T-helper 2 cell (primary cell): ENCODE results near the gene ACTR3.
"Not testable (repeated sequence)": the region's sequence is repeated elsewhere in the genome, so short reads cannot be mapped to it uniquely, and the experiment has no call there.

Experiments used
- DNase-seq, 5 experiments: peaks; one replicate each; pipeline versions ENCODE4 v3.0.0 to v3.0.0-alpha.2; 2012 to 2022

Gene ACTR3

GRCh38 chr2:113906647-113907046, 16.8 kb downstream of the ACTR3 start:
- no peak for DNase-seq

GRCh38 chr2:113907297-113907696, 17.4 kb downstream of the ACTR3 start:
- DNase-seq, result no peak

- DNase-seq, result peak in 2 of 5 experiments; percentile 24 to 25
These were observed 20.3 kb downstream of the ACTR3 start for GRCh38 chr2:113910110-113910717.

- no peak for DNase-seq
These were observed 21.2 kb downstream of the ACTR3 start for GRCh38 chr2:113910967-113911678.

GRCh38 chr2:113915082-113915819, 25.4 kb downstream of the ACTR3 start:
- no peak for DNase-seq

- DNase-seq, result no peak
These were observed 28.3 kb downstream of the ACTR3 start for GRCh38 chr2:113918229-113918628.

GRCh38 chr2:113920996-113921395, 31.1 kb downstream of the ACTR3 start:
- no peak for DNase-seq

- no peak for DNase-seq
These were observed 32.4 kb downstream of the ACTR3 start for GRCh38 chr2:113922335-113922734.

GRCh38 chr2:113922784-113923183, 32.9 kb downstream of the ACTR3 start:
- DNase-seq, result no peak

- DNase-seq, result no peak
These were observed 36.0 kb downstream of the ACTR3 start for GRCh38 chr2:113925884-113926283.

GRCh38 chr2:113926314-113926713, 36.4 kb downstream of the ACTR3 start:
- DNase-seq, result peak in 1 of 5 experiments; percentile 13

- DNase-seq, result no peak
These were observed 40.6 kb downstream of the ACTR3 start for GRCh38 chr2:113930448-113930847.

GRCh38 chr2:113937501-113937900, 47.6 kb downstream of the ACTR3 start:
- no peak for DNase-seq

- DNase-seq, result no peak
These were observed 51.0 kb downstream of the ACTR3 start for GRCh38 chr2:113940891-113941290.

- DNase-seq, result not testable (repeated sequence)
These were observed 55.9 kb downstream of the ACTR3 start for GRCh38 chr2:113945784-113946183.

- DNase-seq, result not testable (repeated sequence)
These were observed 61.0 kb downstream of the ACTR3 start for GRCh38 chr2:113950906-113951305.

GRCh38 chr2:113961000-113961399, 71.1 kb downstream of the ACTR3 start:
- DNase-seq, result no peak

- no peak for DNase-seq
These were observed 73.0 kb downstream of the ACTR3 start for GRCh38 chr2:113962692-113963480.

GRCh38 chr2:113963965-113964364, 74.1 kb downstream of the ACTR3 start:
- no peak for DNase-seq

GRCh38 chr2:113964436-113964835, 74.5 kb downstream of the ACTR3 start:
- no peak for DNase-seq

GRCh38 chr2:113965228-113965627, 75.3 kb downstream of the ACTR3 start:
- no peak for DNase-seq

GRCh38 chr2:113965644-113966043, 75.8 kb downstream of the ACTR3 start:
- peak in 1 of 5 experiments; percentile 68 for DNase-seq

GRCh38 chr2:113966171-113966570, 76.3 kb downstream of the ACTR3 start:
- DNase-seq, result no peak
